Measurements from ENCODE around the gene SEC63.

DNA sequence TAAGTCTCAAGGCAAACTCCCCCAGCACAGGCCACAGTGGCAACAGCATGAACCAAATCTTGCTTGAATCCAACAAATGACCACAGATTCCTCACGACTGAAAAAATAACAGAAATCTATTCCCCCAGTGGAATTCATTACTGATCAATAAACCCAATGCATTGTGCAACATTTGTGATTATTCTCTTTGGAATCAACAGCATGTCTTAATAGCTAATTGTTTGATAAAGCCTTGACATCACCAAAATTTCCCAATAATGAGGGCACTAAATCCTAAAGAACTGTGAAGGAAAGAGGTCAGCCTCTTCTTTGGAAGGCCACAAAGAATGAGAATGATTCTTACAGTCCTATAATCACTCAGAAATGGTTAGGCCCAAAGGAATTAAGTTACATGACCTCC is 139.7 kb downstream of the SEC63 start:
- TF ChIP-seq, protein P1, sequence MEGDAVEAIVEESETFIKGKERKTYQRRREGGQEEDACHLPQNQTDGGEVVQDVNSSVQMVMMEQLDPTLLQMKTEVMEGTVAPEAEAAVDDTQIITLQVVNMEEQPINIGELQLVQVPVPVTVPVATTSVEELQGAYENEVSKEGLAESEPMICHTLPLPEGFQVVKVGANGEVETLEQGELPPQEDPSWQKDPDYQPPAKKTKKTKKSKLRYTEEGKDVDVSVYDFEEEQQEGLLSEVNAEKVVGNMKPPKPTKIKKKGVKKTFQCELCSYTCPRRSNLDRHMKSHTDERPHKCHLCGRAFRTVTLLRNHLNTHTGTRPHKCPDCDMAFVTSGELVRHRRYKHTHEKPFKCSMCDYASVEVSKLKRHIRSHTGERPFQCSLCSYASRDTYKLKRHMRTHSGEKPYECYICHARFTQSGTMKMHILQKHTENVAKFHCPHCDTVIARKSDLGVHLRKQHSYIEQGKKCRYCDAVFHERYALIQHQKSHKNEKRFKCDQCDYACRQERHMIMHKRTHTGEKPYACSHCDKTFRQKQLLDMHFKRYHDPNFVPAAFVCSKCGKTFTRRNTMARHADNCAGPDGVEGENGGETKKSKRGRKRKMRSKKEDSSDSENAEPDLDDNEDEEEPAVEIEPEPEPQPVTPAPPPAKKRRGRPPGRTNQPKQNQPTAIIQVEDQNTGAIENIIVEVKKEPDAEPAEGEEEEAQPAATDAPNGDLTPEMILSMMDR (IDR thresholded peaks at IDR 0.05; ENCODE audit: low read depth, low read length), result no peak
- no peak for TF ChIP-seq EZH2phosphoT487 (IDR thresholded peaks at IDR 0.05; ENCODE audit: low read depth)

All from OCI-LY3 (cell line).